ENCODE results near the gene HNMT. TPM values are rescaled to one million over a fixed set of nuclear protein-coding genes. Genes with fewer than 3 reads are reported as not detected.

The HNMT gene
- total RNA-seq, 1 donor from 2014 or later: not detected

DNA sequence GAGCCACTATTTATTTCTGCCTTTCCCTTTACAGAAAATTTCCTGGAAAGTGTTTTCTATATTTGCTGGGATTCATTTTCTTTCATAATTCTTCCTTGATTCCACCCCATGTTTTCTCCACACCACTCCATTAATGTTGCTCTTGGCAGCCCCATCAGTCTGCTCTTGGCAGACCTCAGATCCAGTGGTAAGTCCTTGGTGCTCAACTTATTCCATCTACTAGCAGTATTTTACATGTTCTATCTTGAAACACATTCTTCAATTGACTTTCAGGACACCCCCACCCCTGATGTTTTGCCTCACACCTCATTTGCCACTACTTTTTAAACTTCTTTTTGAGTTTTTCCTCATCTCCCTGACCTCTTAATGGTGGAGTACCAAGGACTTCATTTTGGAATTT lies 65.0 kb downstream of the HNMT start:
- ChIA-PET POLR2A (no interaction called here), CTCF (no interaction called here)
- Mint-ChIP-seq H3K4me1 (no peaks in the 10 kb centered on the region), H3K36me3 (ENCODE audit: low read depth) (no peaks in the 10 kb centered on the region), H3K27ac (no peak overlapping the region), H3K4me3 (no peak overlapping the region), H3K9me3 (no peaks in the 10 kb centered on the region), H3K27me3 (peaks cover 4% of the 10 kb centered on the region)
- ATAC-seq (ENCODE audit: low read depth) (no peak), DNase-seq (no peak)
- intact Hi-C loops (cut with micrococcal nuclease): no loop called here
- TF ChIP-seq, protein P1, sequence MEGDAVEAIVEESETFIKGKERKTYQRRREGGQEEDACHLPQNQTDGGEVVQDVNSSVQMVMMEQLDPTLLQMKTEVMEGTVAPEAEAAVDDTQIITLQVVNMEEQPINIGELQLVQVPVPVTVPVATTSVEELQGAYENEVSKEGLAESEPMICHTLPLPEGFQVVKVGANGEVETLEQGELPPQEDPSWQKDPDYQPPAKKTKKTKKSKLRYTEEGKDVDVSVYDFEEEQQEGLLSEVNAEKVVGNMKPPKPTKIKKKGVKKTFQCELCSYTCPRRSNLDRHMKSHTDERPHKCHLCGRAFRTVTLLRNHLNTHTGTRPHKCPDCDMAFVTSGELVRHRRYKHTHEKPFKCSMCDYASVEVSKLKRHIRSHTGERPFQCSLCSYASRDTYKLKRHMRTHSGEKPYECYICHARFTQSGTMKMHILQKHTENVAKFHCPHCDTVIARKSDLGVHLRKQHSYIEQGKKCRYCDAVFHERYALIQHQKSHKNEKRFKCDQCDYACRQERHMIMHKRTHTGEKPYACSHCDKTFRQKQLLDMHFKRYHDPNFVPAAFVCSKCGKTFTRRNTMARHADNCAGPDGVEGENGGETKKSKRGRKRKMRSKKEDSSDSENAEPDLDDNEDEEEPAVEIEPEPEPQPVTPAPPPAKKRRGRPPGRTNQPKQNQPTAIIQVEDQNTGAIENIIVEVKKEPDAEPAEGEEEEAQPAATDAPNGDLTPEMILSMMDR (IDR thresholded peaks at IDR 0.05): no peak

DNA sequence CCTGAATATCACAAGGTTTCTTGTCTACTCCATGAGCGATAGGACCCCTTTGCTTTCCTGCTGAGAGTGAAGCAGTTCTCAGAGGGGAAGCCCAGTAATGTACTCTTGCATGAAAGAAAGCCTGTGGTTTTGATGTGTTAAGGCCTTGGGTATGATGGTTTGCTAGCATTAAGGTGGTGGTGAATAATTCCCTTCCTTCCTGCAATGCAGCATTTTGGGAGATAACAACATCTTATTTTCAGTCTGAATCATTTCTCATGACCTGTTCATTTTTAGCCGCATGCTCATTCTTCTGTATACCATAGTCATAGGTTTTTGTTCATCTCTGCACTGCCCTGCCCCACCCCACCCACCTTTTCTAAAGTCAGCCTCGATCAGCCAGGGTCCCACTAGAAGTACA lies 66.2 kb downstream of the HNMT start:
- H3K4me1 Mint-ChIP-seq: no peaks in the 10 kb centered on the region
- intact Hi-C loops (cut with micrococcal nuclease): no loop called here
- peaks cover 4% of the 10 kb centered on the region for H3K27me3 Mint-ChIP-seq
- H3K27ac Mint-ChIP-seq: no peak overlapping the region
- DNase-seq (no peak), ATAC-seq (ENCODE audit: low read depth) (no peak)
- TF ChIP-seq, protein P1 (IDR thresholded peaks at IDR 0.05): no peak
- ChIA-PET CTCF (no interaction called here), POLR2A (no interaction called here)
- H3K9me3 Mint-ChIP-seq: no peaks in the 10 kb centered on the region
- H3K4me3 Mint-ChIP-seq: no peak overlapping the region
- H3K36me3 Mint-ChIP-seq (ENCODE audit: low read depth): no peaks in the 10 kb centered on the region

DNA sequence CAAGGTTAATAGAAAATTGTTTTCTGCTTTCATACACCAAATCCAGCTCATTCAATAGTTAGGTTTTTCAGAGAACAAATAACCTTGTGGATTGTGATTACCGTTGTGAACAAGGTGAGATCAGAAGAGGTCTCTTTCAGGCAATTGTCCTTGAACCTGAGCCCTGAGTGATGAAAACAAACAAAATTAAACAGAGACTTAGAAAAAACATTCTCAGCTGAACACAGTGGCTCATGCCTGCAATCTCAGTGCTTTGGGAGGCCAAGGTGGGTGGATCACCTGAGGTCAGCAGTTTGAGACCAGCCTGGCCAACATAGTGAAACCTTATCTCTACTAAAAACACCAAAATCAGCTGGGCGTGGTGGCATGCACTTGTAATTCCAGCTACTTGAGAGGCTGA lies 68.1 kb downstream of the HNMT start:
- Mint-ChIP-seq H3K4me1 (no peaks in the 10 kb centered on the region), H3K9me3 (no peaks in the 10 kb centered on the region), H3K27me3 (peaks cover 4% of the 10 kb centered on the region), H3K4me3 (no peak overlapping the region), H3K27ac (no peak overlapping the region), H3K36me3 (ENCODE audit: low read depth) (no peaks in the 10 kb centered on the region)
- CTCF ChIA-PET: no interaction called here
- intact Hi-C loops (cut with micrococcal nuclease): no loop called here
- TF ChIP-seq, protein P1 (IDR thresholded peaks at IDR 0.05): no peak
- no peak for DNase-seq
- ATAC-seq (ENCODE audit: low read depth): no peak
- POLR2A ChIA-PET: no interaction called here

DNA sequence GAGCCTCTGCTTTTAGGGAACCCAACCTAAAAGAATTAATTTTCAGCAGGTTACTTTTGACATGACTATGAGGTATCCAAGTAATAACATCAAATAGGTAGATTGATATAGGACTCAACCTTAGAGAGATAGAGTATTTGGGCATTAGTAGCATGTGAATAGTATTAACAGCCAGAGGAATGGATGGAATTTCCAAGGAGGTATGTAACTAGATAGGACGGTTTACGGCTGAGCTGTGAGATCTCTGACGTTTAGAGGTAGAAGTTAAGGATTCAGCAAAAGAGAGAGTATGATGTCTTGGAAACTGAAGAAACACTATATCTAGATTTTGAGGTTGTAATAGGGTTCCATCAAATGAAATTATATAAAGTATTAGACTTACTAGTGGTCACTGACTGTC lies 70.3 kb downstream of the HNMT start:
- Mint-ChIP-seq H3K36me3 (ENCODE audit: low read depth) (no peaks in the 10 kb centered on the region), H3K27ac (no peak overlapping the region), H3K4me1 (no peaks in the 10 kb centered on the region), H3K9me3 (no peaks in the 10 kb centered on the region), H3K27me3 (peaks cover 4% of the 10 kb centered on the region), H3K4me3 (no peak overlapping the region)
- DNase-seq (no peak), ATAC-seq (ENCODE audit: low read depth) (no peak)
- TF ChIP-seq, protein P1 (IDR thresholded peaks at IDR 0.05): no peak
- CTCF ChIA-PET: no interaction called here
- intact Hi-C loops (cut with micrococcal nuclease): no loop called here
- POLR2A ChIA-PET: no interaction called here

DNA sequence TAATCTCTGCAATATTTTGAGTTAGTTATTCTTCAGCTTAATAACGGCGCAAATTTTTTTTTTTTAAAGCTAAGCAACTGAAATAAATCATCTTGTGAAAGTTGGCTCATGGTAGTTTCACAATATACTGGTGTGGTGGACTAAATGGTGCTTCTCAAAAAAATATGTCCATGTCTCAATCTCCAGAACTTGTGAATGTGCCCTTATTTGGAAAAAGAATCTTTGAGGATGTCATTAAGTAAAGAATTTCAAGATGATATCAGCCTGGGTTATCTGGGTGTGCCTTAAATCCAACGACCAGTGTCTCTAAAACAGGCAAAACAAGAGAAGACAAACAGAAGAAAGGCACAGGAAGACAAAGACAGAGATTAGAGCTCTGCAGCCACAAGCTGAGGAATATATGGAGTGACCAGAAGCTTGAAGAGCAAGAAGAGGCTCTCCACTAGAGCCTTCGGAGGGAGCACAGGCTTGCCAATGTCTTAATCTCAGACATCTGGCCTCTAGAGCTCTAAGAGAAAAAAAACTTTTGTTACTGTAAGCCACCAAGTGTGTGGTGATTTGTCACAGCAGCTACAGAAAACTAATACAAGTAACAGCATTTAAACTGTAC lies 71.4 kb downstream of the HNMT start:
- intact Hi-C loops (cut with micrococcal nuclease): no loop called here
- ChIA-PET POLR2A (no interaction called here), CTCF (no interaction called here)
- peaks cover 4% of the 10 kb centered on the region for H3K27me3 Mint-ChIP-seq
- no peaks in the 10 kb centered on the region for H3K4me1 Mint-ChIP-seq
- no peak for ATAC-seq (ENCODE audit: low read depth)
- TF ChIP-seq, protein P1 (IDR thresholded peaks at IDR 0.05): no peak
- H3K36me3 Mint-ChIP-seq (ENCODE audit: low read depth): no peaks in the 10 kb centered on the region
- H3K27ac Mint-ChIP-seq: no peak overlapping the region
- H3K4me3 Mint-ChIP-seq: no peak overlapping the region
- no peaks in the 10 kb centered on the region for H3K9me3 Mint-ChIP-seq
- DNase-seq: no peak

Data from activated B cell treated with CpG ODN at 0.5 μM for 24 hours (primary cell).